Uterus (tissue), 4 donors: ENCODE results near the gene CPN1. TPM values are rescaled to one million over a fixed set of nuclear protein-coding genes. Genes with fewer than 3 reads are reported as not detected.

Experiments used
- DNase-seq, 2 donors: peaks; one replicate each; pipeline ENCODE4 v3.0.0-alpha.2; 2019 to 2020
- H3K27ac ChIP-seq, 2 donors: fragments of 200-600 bp; sonication (generic); 1 replicate in 1 of 2; 2 replicates in 1 of 2; pipeline ENCODE4 v1.5.1; 2016 to 2018
- H3K27me3 ChIP-seq, 2 donors: fragments of 200-600 bp; sonication (generic); one replicate each; pipeline ENCODE4 v1.5.1; 2018 to 2019; ENCODE audit warnings: control low read depth in 1 of 2
- H3K36me3 ChIP-seq, 2 donors: fragments of 200-600 bp; sonication (generic); one replicate each; pipeline ENCODE4 v1.5.1; 2019; ENCODE audit warnings: control low read depth in 1 of 2
- H3K4me1 ChIP-seq, 2 donors: fragments of 200-600 bp; sonication (generic); one replicate each; pipeline ENCODE4 v1.5.1; 2018 to 2019; ENCODE audit warnings: control low read depth in 1 of 2
- H3K4me3 ChIP-seq, 2 donors: fragments of 200-600 bp; sonication (generic); 1 replicate in 1 of 2; 2 replicates in 1 of 2; pipeline ENCODE4 v1.5.1; 2018 to 2019; ENCODE audit warnings: mild to moderate bottlenecking in 1 of 2
- H3K9me3 ChIP-seq, 2 donors: fragments of 200-600 bp; sonication (generic); one replicate each; pipeline ENCODE4 v1.5.1; 2019; ENCODE audit warnings: control low read depth in 1 of 2
- POLR2A ChIP-seq, 2 donors: fragments of 450-650 bp; IDR thresholded peaks; one replicate each; pipeline ENCODE4 v1.6.1; 2016; ENCODE audit warnings: antibody characterized with exemption in 2 of 2, mild to moderate bottlenecking in 1 of 2, moderate library complexity in 1 of 2
- intact Hi-C: fragments of 100-400 bp; cut with DNase I; formaldehyde crosslinking; loops from one replicate; pipeline ENCODE4 v1.15.1; 2023; ENCODE audit warnings: low total_unique reads
- total RNA-seq, 4 donors: library from RNA; depleted of rRNA in 3 of 4; stranded (reverse); fragments of >200 nt in 3 of 4; gene quantifications; one replicate each; pipeline versions ENCODE4 v1.1.0 to v1.2.4, GENCODE V29; 2014 to 2023
- TF ChIP-seq, protein P1 (sequence below), 4 experiments: fragments of 200-600 bp in 2 of 4; fragments of 450-650 bp in 2 of 4; sonication (generic) in 2 of 4; IDR thresholded peaks; one replicate each; pipeline ENCODE4 v1.5.1; 2016 to 2019; ENCODE audit warnings: antibody characterized with exemption in 4 of 4, mild to moderate bottlenecking in 2 of 4, moderate library complexity in 1 of 4
- donor health status: DM: yes; HTN: yes; CAD: no.

CPN1 gene
- total RNA-seq, 4 donors from 2014 or later = not detected

DNA sequence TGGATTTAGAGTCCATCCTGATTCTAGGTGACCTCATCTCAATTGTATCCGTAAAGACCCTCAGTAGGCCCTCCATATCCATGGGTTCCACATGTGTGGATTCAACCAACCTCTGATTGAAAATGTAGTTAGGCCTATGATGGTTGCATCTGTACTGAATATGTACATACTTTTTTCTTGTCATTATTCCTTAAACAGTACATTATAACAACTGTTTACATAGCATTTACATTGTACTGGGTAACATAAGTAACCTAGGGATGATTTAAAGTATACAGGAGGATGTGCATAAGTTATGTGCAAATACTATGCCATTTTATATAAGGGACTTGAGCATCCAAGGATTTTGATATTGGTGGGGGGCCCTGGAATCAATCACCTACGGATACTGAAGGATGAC, 10.1 kb downstream of the CPN1 start:
- no peaks in the 10 kb centered on the region for H3K9me3 ChIP-seq
- DNase-seq = no peak
- H3K27me3 ChIP-seq = no peaks in the 10 kb centered on the region
- H3K27ac ChIP-seq = no peak overlapping the region
- intact Hi-C loops = no loop called here
- H3K4me3 ChIP-seq = no peak overlapping the region
- H3K4me1 ChIP-seq = no peaks in the 10 kb centered on the region
- H3K36me3 ChIP-seq = no peaks in the 10 kb centered on the region
- TF ChIP-seq POLR2A (IDR thresholded peaks at IDR 0.05) = no peak

DNA sequence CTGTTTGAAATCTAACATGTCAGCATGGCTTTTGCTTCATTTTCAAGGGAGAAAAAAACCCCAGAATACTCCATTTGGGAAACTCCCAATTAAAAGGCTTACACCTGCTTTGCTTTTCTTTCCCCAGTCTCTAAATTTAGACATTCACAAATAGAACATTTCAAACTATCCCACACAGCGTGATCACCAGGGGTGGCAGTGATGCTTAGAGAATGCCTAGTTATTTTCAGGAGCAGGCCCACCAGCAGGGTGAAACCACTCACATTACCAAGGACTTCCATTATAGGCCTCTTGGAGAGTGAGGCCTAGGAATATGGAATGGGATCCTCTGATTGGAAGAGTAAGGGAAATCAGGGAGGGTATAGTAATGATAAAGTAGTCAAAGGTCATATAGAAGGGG, 14.2 kb downstream of the CPN1 start:
- intact Hi-C loops = no loop called here

DNA sequence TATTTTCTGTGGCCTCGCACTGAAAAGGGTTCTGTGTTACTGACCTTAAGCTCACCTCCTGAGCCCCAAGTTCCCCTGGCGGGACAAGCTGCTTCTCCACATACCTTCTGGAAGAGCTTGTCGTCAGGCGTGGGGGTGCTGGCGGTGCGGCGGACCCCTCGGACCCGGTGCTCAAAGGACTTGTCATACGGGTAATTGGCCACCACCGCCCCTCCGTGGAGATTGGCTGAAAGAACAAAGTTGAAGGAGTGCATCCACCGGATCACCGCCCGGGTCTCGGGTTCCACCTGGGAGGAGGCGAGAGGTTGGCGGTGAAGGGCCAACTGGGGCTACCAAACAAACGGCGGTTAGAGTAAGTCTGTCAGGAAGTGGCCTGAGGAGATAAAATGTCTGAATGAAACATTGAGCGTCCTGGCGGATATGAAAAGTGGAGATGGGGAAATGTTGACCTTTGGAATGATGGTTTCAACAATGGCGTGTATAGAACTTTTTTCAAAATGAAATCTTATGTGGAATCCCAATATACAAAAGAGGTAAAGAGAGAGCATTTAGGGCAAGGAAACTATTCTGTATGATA, 16.5 kb downstream of the CPN1 start:
- Histone ChIP-seq H3K27me3 (no peaks in the 10 kb centered on the region), H3K4me1 (no peaks in the 10 kb centered on the region), H3K4me3 (no peak overlapping the region), H3K9me3 (no peaks in the 10 kb centered on the region), H3K36me3 (no peaks in the 10 kb centered on the region), H3K27ac (no peak overlapping the region)
- intact Hi-C loops = no loop called here
- DNase-seq = no peak
- TF ChIP-seq, protein P1, sequence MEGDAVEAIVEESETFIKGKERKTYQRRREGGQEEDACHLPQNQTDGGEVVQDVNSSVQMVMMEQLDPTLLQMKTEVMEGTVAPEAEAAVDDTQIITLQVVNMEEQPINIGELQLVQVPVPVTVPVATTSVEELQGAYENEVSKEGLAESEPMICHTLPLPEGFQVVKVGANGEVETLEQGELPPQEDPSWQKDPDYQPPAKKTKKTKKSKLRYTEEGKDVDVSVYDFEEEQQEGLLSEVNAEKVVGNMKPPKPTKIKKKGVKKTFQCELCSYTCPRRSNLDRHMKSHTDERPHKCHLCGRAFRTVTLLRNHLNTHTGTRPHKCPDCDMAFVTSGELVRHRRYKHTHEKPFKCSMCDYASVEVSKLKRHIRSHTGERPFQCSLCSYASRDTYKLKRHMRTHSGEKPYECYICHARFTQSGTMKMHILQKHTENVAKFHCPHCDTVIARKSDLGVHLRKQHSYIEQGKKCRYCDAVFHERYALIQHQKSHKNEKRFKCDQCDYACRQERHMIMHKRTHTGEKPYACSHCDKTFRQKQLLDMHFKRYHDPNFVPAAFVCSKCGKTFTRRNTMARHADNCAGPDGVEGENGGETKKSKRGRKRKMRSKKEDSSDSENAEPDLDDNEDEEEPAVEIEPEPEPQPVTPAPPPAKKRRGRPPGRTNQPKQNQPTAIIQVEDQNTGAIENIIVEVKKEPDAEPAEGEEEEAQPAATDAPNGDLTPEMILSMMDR (IDR thresholded peaks at IDR 0.05) = no peak
- TF ChIP-seq POLR2A (IDR thresholded peaks at IDR 0.05) = no peak

More for the DNA sequence above, 14.2 kb downstream of the CPN1 start:
- H3K9me3 ChIP-seq = no peaks in the 10 kb centered on the region
- no peak overlapping the region for H3K4me3 ChIP-seq
- H3K4me1 ChIP-seq = no peaks in the 10 kb centered on the region
- no peaks in the 10 kb centered on the region for H3K36me3 ChIP-seq
- H3K27ac ChIP-seq = no peak overlapping the region
- H3K27me3 ChIP-seq = no peaks in the 10 kb centered on the region
- TF ChIP-seq, protein P1 (IDR thresholded peaks at IDR 0.05) = no peak
- TF ChIP-seq POLR2A (IDR thresholded peaks at IDR 0.05) = no peak
- DNase-seq = no peak

DNA sequence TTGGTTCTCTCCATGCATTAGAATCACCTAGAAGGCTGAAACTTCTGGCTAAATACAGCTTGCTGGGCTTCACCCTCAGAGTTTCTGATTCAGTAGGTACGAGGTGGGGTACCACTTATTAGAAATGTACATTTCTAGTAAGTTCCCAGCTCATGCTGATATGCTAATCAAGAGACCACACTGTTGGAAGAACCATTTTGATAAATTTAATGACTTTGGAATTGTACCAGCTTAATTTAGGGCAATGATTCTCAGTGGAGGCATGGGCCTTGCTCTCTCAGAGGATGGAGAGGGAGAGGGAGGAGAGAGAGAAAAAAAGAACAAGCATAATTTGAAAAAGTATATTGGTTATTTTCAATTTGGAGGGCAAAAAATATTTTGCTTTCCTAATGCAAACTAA, 20.3 kb downstream of the CPN1 start:
- no peaks in the 10 kb centered on the region for H3K27me3 ChIP-seq
- H3K4me1 ChIP-seq = no peaks in the 10 kb centered on the region
- no peak for TF ChIP-seq POLR2A (IDR thresholded peaks at IDR 0.05)
- TF ChIP-seq, protein P1 (IDR thresholded peaks at IDR 0.05) = no peak
- no peak overlapping the region for H3K4me3 ChIP-seq
- H3K9me3 ChIP-seq = no peaks in the 10 kb centered on the region
- intact Hi-C loops = no loop called here
- no peak for DNase-seq
- H3K27ac ChIP-seq = no peak overlapping the region
- no peaks in the 10 kb centered on the region for H3K36me3 ChIP-seq

GRCh38 chr10:100057948-100058347, 23.7 kb downstream of the CPN1 start:
- intact Hi-C loops = no loop called here
- TF ChIP-seq, protein P1 (IDR thresholded peaks at IDR 0.05) = no peak
- no peak for TF ChIP-seq POLR2A (IDR thresholded peaks at IDR 0.05)
- no peak overlapping the region for H3K27ac ChIP-seq
- no peaks in the 10 kb centered on the region for H3K4me1 ChIP-seq
- H3K36me3 ChIP-seq = no peaks in the 10 kb centered on the region
- H3K4me3 ChIP-seq = no peak overlapping the region
- peaks cover 0 to 4% of the 10 kb centered on the region in 2 donors for H3K9me3 ChIP-seq
- DNase-seq = no peak
- H3K27me3 ChIP-seq = no peaks in the 10 kb centered on the region
